HS-27A (cell line): ENCODE results near the gene TFF3.

Experiments
- DNase-seq: peaks from one replicate; pipeline ENCODE4 v3.0.0-alpha.2; 2012; ENCODE audit warnings: low read depth, missing footprints

TFF3 gene, protein sequence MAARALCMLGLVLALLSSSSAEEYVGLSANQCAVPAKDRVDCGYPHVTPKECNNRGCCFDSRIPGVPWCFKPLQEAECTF

DNA sequence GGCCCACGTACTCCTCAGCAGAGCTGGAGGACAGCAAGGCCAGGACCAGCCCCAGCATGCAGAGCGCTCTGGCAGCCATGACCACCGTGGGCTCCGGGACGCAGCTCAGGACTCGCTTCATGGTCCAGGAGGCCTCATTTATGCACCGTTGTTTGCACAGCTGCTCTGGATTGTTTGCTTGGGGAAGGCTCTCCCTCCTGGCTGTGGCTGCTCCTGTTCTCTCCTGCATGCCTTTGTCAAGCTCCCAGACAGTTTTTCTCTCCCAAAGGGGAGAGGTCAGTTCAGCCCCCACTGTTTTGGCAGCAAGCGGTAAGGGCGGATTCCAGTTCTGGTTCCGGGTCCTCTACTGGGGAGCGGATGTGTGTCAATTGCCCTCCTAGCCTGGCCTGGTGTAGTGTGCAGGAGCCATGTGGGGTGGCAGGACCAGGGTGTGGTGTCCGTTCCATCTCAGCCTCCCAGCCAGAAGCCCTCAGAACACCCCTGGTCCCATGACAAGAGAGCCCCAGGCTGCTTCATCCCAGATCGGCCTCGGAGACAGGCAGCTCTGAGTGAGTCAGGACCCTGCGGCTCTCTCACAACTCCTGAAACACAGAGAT lies at the start of gene TFF3:
TSS of gene TFF3 (minus strand) at position 114 of the 596 bp plus-strand sequence. CDS start at position 79, 35 bp downstream.
- DNase-seq: no peak

DNA sequence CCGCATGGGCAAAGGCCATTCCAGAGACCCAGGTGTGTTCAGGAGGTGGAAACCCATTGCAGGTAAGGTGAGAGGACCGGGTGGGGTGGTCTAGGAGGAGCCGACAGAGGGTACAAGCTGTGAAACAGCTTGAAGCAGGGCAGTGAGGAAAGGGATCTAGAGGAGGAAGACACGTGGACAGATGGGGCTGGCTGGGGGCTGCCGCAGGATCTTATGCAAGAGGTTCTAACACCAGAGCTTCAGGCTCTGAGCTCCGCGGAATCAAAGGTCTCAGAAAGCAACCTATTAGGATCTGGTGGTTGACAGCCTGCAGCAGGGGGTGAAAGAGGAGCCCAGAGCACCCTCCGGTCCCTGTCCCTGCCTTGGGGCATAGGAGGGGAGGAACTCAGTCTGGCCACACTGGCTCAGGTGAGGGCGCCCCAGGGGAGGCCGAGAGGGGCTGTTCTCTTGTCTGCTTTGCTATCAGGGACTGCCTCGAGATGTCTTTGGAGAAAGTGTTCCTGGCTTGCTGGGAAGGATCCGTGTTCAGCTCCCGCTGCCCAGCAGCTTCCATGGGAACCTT lies 49.2 kb upstream of the TFF3 start:
- DNase-seq: no peak

DNA sequence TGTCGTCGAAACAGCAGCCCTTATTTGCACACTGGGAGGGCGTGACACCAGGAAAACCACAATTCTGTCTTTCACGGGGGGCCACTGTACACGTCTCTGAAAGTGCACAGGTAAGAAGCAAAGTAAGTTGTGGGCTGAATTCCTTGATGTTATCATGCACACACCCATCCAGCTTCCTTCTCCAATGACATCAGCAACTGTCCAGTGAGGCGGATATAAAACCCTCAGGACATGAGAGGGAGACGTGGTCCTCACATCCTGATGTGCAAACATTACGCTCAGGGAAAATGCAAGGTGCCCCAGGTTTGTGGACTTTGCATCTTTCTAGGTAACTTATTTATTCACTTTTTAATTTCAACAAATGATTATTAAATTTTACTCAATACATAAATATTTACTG lies 48.1 kb upstream of the TFF3 start:
- DNase-seq: no peak

DNA sequence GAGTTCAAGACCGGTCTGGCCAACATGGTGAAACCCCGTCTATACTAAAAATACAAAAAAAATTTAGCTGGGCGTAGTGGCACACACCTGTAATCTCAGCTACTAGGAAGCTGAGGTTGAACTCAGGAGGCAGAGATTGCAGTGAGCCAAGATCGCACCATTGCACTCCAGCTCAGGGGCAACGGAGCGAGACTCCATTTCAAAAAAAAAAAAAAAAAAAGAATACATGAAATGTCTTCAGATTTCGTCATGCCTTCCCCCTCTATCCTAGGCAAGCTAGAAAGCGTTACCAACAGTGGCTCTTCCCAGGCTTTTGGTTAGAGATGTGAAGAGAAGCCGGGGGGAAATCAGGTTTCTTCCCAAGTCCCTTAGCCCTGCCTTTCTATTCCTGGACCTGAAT lies 47.5 kb upstream of the TFF3 start:
- no peak for DNase-seq

DNA sequence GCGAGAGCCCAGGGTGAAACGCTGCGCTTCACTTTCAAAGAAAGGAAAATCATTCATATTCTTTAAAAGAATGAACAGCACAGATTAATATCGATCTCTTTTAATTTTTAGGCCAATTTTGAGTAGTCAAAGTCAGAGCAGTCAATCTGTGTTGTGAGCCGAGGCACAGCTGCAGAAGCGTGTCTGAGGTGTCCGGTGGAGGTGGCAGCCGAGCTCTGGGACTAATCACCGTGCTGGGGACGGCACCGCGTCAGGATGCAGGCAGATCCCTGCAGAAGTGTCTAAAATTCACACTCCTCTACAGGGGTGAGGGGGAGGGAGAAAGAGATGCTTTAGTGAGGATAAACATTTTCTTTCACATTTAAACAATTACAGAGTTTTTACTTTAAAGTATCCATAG lies 47.0 kb upstream of the TFF3 start:
- DNase-seq: no peak

DNA sequence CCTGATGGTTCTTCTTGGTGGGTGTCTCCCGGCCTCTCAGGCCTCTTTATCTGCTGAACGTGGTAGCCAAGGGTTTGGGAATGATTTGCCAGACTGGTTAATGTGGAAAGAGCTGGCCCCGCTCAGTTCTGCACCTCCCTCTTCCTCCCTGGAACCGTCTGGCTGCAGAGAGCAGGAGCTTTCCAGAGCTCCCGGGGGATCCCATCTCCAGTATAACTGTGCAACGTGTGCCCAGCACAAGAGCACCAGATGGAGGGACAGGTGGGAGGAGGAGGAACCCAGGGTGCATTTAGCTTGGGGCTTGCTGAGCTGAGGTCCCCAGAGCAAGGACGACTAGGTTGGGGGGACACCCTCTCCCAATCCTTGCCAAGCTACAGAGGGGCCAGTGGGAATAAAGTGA lies 46.1 kb upstream of the TFF3 start:
- no peak for DNase-seq

DNA sequence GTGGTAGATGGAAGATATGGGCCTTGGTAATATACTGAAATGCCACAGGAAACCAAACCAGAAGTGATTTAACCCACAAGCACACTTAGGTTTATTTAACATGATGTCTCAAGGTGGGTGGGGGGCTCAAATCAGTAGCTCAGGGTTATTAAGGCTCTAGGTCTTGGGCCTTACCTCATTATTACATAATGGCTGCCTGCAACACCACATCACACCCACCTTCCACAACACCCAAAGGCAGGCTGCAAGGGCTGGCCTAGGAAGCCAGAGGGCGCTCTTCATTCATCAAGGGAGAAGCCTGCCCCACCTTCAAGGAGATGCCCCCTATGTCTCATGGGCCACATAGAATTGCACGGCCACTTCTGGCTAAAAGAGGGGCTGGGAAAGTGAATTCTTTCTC lies 45.1 kb upstream of the TFF3 start:
- no peak for DNase-seq

DNA sequence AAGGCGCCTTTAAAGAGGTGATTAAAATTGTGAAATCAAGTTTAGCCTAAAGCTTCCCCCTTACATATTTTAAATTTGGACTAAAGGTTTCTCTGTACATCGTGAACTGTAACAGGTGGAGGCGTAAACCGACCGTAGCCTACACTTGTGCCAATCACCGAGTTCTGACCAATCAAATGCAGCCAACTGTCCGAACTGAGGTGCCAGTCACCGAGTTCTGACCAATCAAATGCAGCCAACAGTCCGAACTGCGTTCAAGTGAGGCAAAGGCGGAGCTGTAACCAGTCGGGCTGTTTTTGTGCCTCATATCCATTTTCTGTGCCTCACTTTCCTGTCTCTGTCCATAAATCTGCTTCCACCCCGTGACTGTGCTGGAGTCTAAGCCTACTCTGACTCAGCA lies 43.7 kb upstream of the TFF3 start:
- no peak for DNase-seq

DNA sequence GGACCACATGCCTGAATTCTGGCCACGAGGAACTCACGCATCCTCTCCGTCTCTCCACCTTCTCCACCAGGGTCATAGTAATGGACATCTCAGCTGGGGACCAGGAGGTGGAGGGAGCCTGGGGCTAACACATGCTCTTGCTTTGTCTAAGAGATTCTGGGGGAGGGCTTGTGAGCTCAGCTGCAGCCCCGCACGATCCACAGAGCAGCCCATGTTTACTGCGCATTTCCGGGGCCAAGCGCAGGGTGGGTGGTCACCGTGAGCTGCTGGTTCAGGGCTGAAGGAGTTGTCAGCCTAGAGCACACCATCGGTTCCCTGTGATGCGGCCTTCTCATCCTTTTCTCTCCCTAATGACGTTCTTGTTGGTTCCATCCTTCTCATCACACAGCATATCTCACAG lies 43.1 kb upstream of the TFF3 start:
- no peak for DNase-seq

DNA sequence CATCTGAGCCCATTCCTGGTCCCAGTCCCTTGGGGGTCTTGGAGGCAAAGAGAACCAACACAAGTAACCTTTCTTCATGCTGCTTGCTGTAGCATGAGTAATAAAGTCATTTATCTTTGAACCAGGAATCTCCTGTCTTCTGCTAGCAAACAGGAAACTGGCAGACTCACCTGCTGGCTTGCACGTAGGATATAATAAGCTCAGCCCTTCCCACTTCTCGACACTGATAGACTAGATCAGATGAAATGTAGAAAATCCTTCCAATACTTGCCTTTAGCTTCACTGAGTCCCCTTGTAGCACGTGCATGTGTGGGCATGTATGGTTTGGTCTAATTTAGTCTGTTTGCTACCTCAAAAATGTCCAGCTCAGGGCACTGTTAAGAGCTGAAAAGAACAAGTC lies 42.1 kb upstream of the TFF3 start:
- no peak for DNase-seq

DNA sequence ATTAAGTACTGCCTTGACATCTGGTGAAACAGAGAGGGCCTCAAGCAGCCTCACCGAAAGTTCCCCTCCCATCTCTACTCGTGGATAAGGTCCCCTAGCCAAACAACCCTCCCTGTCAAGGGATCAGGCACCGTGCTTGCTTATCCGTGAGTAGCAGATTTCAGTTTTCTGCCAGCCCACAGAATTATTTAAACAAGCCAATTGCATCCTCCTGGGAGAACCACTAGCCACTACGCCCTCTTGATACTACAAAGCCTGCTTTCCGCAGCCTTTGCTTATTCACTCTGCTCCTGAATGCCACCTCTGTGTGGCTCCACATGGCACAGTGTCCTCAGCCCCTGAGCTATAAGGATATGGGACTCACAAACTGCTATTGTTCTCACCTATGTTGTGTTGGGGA lies 41.4 kb upstream of the TFF3 start:
- DNase-seq: no peak

DNA sequence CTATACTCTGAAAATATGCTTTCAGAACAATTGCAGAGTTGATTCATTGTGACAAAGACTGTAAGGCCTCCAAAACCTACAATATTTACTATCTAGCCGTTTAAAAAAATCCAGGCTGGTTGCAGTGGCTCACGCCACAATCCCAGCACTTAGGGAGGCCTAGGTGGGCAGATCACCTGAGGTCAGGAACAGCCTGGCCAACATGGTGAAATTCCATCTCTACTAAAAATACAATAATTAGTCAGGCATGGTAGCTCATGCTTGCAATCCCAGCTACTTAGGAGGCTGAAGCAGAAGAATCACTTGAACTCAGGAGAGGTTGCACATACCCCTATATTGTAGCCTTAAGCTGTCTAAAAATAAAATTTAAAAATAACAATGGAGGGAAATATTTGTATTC lies 40.8 kb upstream of the TFF3 start:
- DNase-seq: no peak

DNA sequence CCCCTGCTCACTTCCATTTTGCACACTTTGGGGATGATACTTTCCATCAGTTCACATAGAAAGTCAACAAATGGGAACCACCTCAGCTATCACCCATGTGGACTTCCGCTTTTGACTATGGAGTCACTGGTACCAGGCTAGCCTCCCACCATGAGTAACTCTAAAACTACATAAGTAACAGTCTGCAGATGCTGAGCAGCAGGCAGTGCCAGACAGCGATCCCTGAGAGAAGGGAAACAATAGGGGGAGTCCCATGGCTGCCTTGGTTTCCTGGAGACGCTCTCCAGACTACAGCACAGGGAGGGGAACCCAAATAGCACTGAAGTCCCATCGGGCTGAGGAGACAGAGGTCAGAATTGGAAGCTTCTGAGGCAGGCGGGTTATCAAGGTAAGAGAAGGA lies 38.4 kb upstream of the TFF3 start:
- DNase-seq: no peak

DNA sequence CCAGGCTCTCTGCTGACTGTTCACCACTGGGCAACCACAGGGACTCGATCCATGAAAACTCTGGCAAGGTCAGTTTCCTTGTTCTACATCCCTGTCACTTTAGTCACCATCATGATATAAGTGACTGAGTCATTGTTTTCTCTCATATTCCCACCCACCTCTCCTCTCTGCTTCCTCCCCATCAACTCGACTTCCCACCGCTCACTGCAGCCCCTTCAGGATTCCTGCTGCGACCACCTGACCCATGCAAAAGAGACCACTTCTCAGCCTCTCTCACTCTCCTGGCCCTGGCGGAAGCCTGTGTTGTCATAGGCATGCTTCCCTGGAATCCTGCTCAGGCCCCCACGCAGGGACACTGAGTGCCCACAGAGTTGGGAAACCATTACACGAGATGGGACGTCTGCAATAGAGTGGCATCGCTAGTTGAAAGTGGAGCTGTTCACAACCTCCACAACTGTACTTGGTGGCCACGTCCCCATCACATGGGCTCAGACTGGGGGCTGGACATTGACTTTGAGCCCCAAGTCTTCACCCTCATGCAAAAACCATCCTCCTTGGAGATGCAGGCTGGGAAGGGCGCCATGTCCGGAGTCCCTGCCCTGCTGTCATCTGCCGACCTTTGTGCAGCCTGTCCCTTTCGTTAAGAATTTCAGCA lies 37.4 kb upstream of the TFF3 start:
- no peak for DNase-seq

DNA sequence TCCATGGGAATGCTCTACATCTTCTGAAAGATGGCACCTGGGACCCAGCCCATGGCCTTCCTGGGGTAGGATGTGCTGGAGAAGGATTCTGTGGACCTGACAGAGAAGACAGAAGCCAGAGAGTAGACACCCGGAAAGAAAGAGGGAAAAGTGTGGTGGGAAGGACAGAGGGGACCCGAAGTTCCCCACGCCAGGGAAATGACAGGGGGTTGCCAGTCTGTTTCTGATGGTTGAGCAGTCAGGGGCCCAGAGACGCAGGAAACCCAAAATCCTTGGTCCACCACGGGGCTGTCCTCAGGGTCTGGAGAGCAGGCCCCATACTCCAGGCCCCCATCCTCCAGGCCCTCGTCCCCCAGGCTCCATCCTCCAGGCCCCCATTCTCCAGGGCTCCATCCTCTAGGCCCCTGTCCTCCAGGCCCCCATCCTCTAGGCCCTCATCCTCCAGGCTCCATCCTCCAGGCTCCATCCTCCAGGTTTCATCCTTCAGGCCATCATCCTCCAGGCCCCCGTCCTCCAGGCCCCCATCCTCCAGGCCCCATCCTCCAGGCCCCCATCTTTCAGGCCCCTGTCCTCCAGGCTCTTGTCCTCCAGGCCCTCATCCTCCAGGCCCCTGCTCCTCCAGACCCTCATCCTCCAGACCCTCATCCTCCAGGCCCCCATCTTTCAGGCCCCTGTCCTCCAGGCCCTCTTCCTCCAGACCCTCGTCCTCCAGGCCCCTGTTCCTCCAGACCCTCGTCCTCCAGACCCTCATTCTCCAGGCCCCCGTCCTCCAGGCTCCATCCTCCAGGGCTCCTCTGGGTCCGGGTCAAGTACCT lies 36.6 kb upstream of the TFF3 start:
- no peak for DNase-seq

DNA sequence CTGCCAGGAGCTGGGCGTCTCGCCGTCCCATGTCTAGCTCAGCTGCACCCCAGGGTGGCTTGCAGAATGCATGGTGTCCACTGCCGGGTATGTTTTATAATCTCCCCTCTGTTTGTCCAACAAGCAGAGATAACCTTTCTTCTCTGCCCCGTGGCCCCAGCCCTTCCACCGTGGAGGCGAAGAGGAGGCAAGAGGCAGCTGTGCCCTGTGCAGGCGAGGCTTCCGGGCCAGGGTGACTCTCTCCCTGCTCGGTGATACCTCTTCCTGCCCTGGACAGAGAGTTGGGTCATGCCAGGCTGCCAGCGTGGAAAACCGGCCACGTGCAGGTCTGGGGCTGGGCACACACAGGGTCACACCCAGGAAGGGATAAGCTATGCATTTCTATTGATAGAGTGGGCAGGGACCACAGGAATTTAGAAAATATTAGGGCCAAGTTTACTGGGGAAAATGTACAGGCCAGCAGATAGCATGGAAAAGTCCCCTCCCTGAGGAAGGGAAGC lies 35.8 kb upstream of the TFF3 start, which contains the start of gene TFF2:
TSS of gene TFF2 (minus strand) at position 68 of the 500 bp plus-strand sequence. CDS start at position 31, 37 bp downstream.
- no peak for DNase-seq

DNA sequence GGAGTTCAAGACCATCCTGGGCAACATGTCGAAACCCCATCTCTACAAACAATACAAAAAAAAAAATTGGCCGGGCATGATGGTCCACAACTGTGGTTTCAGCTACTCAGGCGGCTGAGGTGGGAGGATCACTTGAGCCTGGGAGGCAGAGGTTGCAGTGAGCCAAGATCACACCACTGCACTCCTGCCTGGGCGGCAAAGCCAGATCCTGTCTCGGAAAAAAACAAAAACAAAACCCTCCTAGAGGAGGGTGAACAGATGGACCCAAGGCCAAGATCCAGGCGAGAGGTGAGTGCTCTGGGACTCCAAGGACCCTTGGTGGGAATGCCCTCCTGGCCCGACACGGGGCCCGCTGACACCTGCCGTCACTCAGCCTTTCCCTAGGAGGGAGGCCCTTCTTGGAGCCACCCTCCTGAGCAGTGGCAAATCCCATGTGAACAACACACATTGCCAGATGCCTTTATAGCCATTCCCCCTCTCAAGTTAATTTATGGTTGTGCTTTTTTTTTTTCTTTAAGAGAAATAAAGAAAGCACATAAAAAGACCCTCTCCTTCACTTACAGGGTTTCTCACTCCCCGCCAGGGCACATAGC lies 35.2 kb upstream of the TFF3 start:
- no peak for DNase-seq

DNA sequence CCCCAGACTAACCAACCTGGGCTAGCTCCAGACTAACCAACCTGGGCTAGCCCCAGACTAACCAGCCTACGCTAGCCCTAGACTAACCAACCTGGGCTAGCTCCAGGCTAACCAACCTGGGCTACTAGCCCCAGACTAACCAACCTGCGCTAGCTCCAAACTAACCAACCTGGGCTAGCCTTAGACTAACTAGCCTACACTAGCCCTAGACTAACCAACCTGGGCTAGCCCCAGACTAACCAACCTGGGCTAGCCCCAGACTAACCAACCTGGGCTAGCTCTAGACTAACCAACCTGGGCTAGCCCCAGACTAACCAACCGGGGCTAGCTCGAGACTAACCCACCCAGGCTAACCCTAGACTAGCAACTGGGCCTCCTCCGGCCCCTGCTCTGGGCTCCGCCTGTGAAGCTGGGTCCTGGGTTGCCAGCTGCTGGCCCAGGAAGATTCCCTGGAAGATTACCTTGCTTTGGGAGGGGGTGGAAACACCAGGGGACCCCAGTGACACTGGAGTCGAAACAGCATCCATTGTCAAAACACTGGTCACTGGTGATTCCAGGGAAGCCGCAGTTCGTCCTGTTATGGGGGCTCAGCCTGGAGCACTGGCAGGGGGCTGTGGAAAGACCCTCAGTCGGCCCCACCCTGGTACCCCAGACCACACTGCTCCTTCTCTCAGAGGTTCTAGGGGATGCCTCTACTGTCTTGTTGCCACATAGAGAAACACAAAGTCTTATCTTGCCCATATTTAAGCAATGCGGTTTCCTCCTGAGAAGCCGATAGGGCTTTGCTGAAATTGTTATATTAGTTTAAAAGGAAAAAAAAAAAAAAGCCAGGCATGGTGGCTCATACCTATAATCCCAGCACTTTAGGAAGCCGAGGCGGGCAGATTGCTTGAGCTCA lies 34.5 kb upstream of the TFF3 start:
- no peak for DNase-seq

DNA sequence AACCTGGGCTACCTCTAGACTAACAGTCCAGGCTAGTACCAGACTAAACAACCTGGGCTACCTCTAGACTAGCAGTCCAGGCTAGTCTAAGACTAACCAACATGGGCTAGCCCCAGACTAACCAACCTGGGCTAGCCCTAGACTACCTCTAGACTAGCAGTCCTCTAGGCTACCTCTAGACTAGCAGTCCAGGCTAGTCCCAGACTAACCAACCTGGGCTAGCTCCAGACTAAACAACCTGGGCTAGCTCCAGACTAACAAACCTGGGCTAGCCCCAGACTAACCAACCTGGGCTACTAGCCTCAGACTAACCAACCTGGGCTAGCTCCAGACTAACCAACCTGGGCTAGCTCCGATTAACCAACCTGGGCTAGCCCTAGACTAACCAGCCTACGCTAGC lies 33.6 kb upstream of the TFF3 start:
- no peak for DNase-seq

DNA sequence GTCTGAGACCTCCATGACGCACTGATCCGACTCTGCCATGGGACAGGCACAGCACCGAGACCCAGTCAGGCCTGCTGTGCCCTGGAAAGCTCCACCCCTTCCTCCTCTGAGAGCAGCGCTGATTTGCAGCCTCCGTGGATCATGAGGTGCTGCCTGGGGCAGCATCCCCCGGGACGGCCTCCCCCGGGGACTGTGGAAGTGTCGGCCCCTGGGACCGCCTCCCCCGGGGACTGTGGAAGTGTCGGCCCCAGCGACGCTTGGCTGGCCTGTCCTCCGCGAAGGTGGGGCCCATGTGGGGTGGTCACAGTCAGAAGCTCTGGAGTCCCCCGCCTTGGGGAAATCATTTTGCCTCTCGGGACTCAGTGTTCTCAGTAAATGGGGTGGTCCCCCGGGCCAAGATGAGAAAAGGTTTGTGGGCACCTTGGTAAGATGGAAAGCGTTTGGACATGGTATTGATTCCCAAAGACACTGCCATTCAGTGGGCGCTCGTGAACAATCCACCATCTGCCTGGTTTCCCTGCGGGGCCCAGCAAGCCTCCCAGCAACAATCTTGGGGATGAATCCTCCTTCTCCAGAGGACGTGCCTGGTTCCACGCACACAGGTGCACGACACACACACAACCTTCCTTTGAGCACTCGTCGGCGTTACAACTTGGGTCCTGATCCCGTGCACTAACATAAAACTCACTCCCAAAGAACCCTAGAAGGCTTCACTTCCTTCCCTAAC lies 32.6 kb upstream of the TFF3 start:
- DNase-seq: no peak
